CD4-positive, alpha-beta T cell (primary cell): Measurements from ENCODE around the gene SLC6A3. TPM values are rescaled to one million over a fixed set of nuclear protein-coding genes. Genes with fewer than 3 reads are reported as not detected.
A peak's percentile ranks its signal among the peaks of the same experiment; 100 is the strongest.

Source experiments
- ATAC-seq: fragments of 200-7000 bp; cut with Tn5 transposase; one replicate; pipeline ENCODE4 v1.10.0; 2022; ENCODE audit warnings: mild to moderate bottlenecking; ENCODE audit not compliant: poor library complexity
- CTCF ChIA-PET: fragments of 350-600 bp; sonication (Branson Sonifier 250); formaldehyde crosslinking; loops from one replicate; lab custom pipeline; 2021; ENCODE audit warnings: antibody characterized with exemption, inconsistent platforms; lab: Charles Lee
- POLR2A ChIA-PET: fragments of 350-600 bp; sonication (Branson Sonifier 250); formaldehyde crosslinking; loops from one replicate; lab custom pipeline; 2021; ENCODE audit warnings: antibody characterized with exemption, inconsistent platforms; lab: Charles Lee
- DNase-seq, 14 experiments: peaks; one replicate each; pipeline ENCODE4 v3.0.0-alpha.2; 2013 to 2020; ENCODE audit warnings: mixed read lengths in 2 of 14
- H3K27ac ChIP-seq, 2 donors: one replicate each; pipeline versions ENCODE4 v1.5.1 to v1.7.0; 2013; ENCODE audit warnings: low read length in 2 of 2, low read depth in 1 of 2, mild to moderate bottlenecking in 1 of 2
- H3K27me3 ChIP-seq, 2 experiments: 1 replicate in 1 of 2; 2 replicates in 1 of 2; pipeline versions ENCODE4 v1.6.1 to v1.7.0; 2013; ENCODE audit warnings: low read length in 2 of 2, control low read depth in 1 of 2, mild to moderate bottlenecking in 1 of 2, moderate library complexity in 1 of 2; ENCODE audit not compliant: insufficient read depth in 2 of 2, control insufficient read depth in 1 of 2
- H3K36me3 ChIP-seq: one replicate; pipeline ENCODE4 v1.6.1; 2013; ENCODE audit warnings: low read length, control low read depth; ENCODE audit not compliant: insufficient read depth
- H3K4me1 ChIP-seq: one replicate; pipeline ENCODE4 v1.6.1; 2013; ENCODE audit warnings: low read length, control low read depth; ENCODE audit not compliant: insufficient read depth
- H3K4me3 ChIP-seq: one replicate; pipeline ENCODE4 v1.5.1; 2013; ENCODE audit warnings: mild to moderate bottlenecking, low read length, moderate library complexity
- H3K9me3 ChIP-seq, 2 experiments: 1 replicate in 1 of 2; 2 replicates in 1 of 2; pipeline versions ENCODE4 v1.6.1 to v1.7.0; 2013; ENCODE audit warnings: low read length in 2 of 2, mild to moderate bottlenecking in 2 of 2, control low read depth in 1 of 2, moderate library complexity in 1 of 2; ENCODE audit not compliant: control insufficient read depth in 1 of 2, insufficient read depth in 1 of 2
- H3K27ac Mint-ChIP-seq: one replicate; pipeline ENCODE4 v1.8.0; 2020; ENCODE audit warnings: mixed read lengths
- H3K27me3 Mint-ChIP-seq: one replicate; pipeline ENCODE4 v1.8.0; 2021; ENCODE audit warnings: mixed read lengths
- H3K36me3 Mint-ChIP-seq: one replicate; pipeline ENCODE4 v1.8.0; 2021; ENCODE audit warnings: low read depth, mixed read lengths
- H3K4me1 Mint-ChIP-seq: one replicate; pipeline ENCODE4 v1.8.0; 2021; ENCODE audit warnings: low read depth, mixed read lengths
- H3K4me3 Mint-ChIP-seq: one replicate; pipeline ENCODE4 v1.8.0; 2020; ENCODE audit warnings: mild to moderate bottlenecking, mixed read lengths
- H3K9me3 Mint-ChIP-seq: one replicate; pipeline ENCODE4 v1.8.0; 2020; ENCODE audit warnings: mixed read lengths
- intact Hi-C, 2 experiments: fragments of 100-400 bp; cut with DNase I in 1 of 2; cut with micrococcal nuclease in 1 of 2; formaldehyde crosslinking; loops; one replicate each; pipeline versions ENCODE4 v1.15.1 to v1.9.0; 2023 to 2025; cut with DNase I, micrococcal nuclease
- total RNA-seq, 174 experiments: library from RNA in 2 of 174; stranded (reverse) in 2 of 174; gene quantifications; one replicate each; pipeline ENCODE4 v1.2.3 and lab custom pipeline; 2021 to 2026
- TF ChIP-seq, protein P1 (sequence below): fragments of 200-600 bp; IDR thresholded peaks from one replicate; pipeline ENCODE4 v1.8.0; 2022; ENCODE audit warnings: antibody characterized with exemption, mild to moderate bottlenecking

Gene SLC6A3
- total RNA-seq, 2 experiments from 2014 or later, result 0.08 TPM; not detected in 1

DNA sequence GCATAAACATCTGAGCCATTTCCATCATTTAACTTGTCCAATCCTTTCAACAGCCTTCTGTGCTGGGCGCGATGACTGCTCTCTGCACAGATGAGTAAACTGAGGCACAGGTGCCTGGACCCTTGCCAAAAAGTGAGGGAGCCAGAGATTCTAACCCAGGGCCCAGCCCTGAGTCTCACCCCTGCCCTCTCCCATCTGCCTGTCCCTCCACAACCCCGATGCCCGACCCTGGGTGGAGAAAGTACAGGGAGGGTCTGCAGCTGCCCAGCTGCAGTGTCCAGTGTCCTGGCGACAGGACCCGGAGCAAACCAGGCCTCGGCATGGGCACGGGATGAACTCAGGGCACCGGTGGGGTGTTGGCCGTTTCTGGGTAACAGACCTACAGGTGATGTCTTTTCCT, 60.7 kb downstream of the SLC6A3 start:
- H3K4me1 ChIP-seq, result peaks cover 38% of the 10 kb centered on the region
- Mint-ChIP-seq H3K4me1 (peaks cover 39% of the 10 kb centered on the region), H3K27me3 (no peaks in the 10 kb centered on the region), H3K36me3 (peaks cover 3% of the 10 kb centered on the region), H3K27ac (peak overlapping the region; percentile 99), H3K4me3 (no peak overlapping the region), H3K9me3 (no peaks in the 10 kb centered on the region)
- H3K9me3 ChIP-seq, result peaks cover 0 to 7% of the 10 kb centered on the region in 2 experiments
- intact Hi-C loops, result loop anchor here (5.0 to 10.0 kb wide), 3 partner anchors 83 to 490 kb away; partner anchors contain the start of genes BRD9 (in 1 of the 2) and TRIP13 (in 1 of the 2)
- ChIA-PET POLR2A (interaction anchor here (2.4 to 3.7 kb wide), 3 partner anchors 40 to 260 kb away, joined by 8 to 38 read pairs (median 24); partner anchors contain the start of gene CLPTM1L), CTCF (no interaction called here)
- DNase-seq (no peak), ATAC-seq (no peak)
- H3K27ac ChIP-seq, result no peak overlapping the region
- no peak overlapping the region for H3K4me3 ChIP-seq
- H3K36me3 ChIP-seq, result no peaks in the 10 kb centered on the region
- no peaks in the 10 kb centered on the region for H3K27me3 ChIP-seq
- TF ChIP-seq, protein P1, sequence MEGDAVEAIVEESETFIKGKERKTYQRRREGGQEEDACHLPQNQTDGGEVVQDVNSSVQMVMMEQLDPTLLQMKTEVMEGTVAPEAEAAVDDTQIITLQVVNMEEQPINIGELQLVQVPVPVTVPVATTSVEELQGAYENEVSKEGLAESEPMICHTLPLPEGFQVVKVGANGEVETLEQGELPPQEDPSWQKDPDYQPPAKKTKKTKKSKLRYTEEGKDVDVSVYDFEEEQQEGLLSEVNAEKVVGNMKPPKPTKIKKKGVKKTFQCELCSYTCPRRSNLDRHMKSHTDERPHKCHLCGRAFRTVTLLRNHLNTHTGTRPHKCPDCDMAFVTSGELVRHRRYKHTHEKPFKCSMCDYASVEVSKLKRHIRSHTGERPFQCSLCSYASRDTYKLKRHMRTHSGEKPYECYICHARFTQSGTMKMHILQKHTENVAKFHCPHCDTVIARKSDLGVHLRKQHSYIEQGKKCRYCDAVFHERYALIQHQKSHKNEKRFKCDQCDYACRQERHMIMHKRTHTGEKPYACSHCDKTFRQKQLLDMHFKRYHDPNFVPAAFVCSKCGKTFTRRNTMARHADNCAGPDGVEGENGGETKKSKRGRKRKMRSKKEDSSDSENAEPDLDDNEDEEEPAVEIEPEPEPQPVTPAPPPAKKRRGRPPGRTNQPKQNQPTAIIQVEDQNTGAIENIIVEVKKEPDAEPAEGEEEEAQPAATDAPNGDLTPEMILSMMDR, result no peak

DNA sequence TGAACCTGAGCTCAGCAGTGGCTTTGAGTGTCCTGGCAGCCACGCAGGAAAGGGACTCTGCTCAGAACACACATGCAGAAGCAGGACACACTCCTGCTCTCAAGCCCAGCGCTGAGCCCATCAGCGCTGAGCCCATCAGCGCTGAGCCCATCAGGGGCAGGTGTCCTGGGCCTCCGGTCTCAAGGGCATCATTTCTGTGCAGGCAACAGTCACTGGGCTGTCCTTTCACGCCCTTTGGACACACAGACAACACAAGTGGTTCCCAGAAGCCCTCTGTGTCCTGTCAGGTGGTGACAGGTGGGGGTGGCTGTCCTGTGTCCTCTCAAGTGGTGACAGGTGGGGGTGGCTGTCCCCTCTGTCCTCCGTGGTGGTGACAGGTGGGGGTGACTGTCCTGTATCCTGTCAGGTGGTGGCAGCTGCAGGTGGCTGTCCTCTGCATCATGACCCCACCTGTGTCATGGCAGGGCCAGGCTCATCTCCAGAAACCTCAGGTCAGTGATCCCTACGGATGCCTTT, 61.3 kb downstream of the SLC6A3 start:
- peak overlapping the region; percentile 42 for H3K4me3 Mint-ChIP-seq
- Histone ChIP-seq H3K36me3 (no peaks in the 10 kb centered on the region), H3K4me3 (no peak overlapping the region), H3K4me1 (peaks cover 38% of the 10 kb centered on the region), H3K27ac (no peak overlapping the region), H3K9me3 (peaks cover 0 to 13% of the 10 kb centered on the region in 2 experiments), H3K27me3 (no peaks in the 10 kb centered on the region)
- H3K9me3 Mint-ChIP-seq, result no peaks in the 10 kb centered on the region
- TF ChIP-seq, protein P1, result no peak
- ChIA-PET POLR2A (interaction anchor here (3.6 to 3.7 kb wide), 2 partner anchors 40 to 68 kb away, joined by 24 to 38 read pairs; partner anchors contain the start of gene CLPTM1L), CTCF (no interaction called here)
- no peak for ATAC-seq
- intact Hi-C loops, result loop anchor here (5.0 to 10.0 kb wide), 3 partner anchors 83 to 489 kb away; partner anchors contain the start of genes BRD9 (in 1 of the 2) and TRIP13 (in 1 of the 2)
- peaks cover 3% of the 10 kb centered on the region for H3K36me3 Mint-ChIP-seq
- peak overlapping the region; percentile 99 for H3K27ac Mint-ChIP-seq
- peaks cover 39% of the 10 kb centered on the region for H3K4me1 Mint-ChIP-seq
- no peak for DNase-seq
- H3K27me3 Mint-ChIP-seq, result no peaks in the 10 kb centered on the region

DNA sequence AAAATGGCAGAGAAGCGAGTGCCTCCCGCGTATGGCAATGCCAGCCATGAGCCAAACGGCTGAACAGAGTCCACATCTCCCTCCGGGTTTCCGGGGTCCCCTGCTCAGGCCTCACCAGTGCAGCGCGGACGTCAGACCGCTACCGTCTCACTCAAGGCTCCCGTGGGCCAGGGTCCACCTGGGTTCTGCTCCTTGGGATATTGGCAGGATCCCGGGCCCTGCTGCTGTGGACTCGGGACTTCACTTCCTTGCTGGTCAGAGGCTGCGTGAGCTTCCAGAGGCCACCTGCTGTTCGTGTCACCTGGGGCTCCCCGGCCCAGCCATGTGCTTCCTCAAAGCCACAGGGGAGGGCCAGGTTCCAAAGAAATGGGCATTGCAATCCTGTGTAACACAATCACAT, 61.9 kb downstream of the SLC6A3 start:
- Histone ChIP-seq H3K4me1 (peaks cover 38% of the 10 kb centered on the region), H3K27ac (no peak overlapping the region), H3K9me3 (peaks cover 0 to 15% of the 10 kb centered on the region in 2 experiments), H3K4me3 (no peak overlapping the region), H3K36me3 (no peaks in the 10 kb centered on the region), H3K27me3 (no peaks in the 10 kb centered on the region)
- ChIA-PET CTCF (no interaction called here), POLR2A (interaction anchor here (3.6 kb wide), 1 partner anchor 68 kb away, joined by 24 read pairs; no protein-coding TSS in a partner anchor)
- no peak for ATAC-seq
- Mint-ChIP-seq H3K9me3 (no peaks in the 10 kb centered on the region), H3K27ac (no peak overlapping the region), H3K4me1 (peaks cover 37% of the 10 kb centered on the region), H3K36me3 (peaks cover 3% of the 10 kb centered on the region), H3K4me3 (peak overlapping the region; percentile 15), H3K27me3 (no peaks in the 10 kb centered on the region)
- intact Hi-C loops, result loop anchor here (5.0 to 10.0 kb wide), 3 partner anchors 84 to 489 kb away; partner anchors contain the start of genes BRD9 (in 1 of the 2) and TRIP13 (in 1 of the 2)
- no peak for DNase-seq
- TF ChIP-seq, protein P1, result no peak
